ENCODE results near the gene C3orf38. TPM values are rescaled to one million over a fixed set of nuclear protein-coding genes. Genes with fewer than 3 reads are reported as not detected.
A peak's percentile ranks its signal among the peaks of the same experiment; 100 is the strongest.

The C3orf38 gene
- total RNA-seq, 1 experiment from 2014 or later: 21.7 TPM

- no peak for TF ChIP-seq CTCF (IDR thresholded peaks at IDR 0.05; ENCODE audit: unreplicated experiment)
- intact Hi-C loops (cut with micrococcal nuclease): no loop called here
- Mint-ChIP-seq H3K27me3 (ENCODE audit: insufficient read depth, unreplicated experiment) (no peaks in the 10 kb centered on the region), H3K9me3 (ENCODE audit: unreplicated experiment) (no peaks in the 10 kb centered on the region), H3K27ac (ENCODE audit: low read depth, unreplicated experiment) (peak overlapping the region; percentile 95), H3K36me3 (ENCODE audit: insufficient read depth, unreplicated experiment) (peaks cover 36% of the 10 kb centered on the region), H3K4me3 (ENCODE audit: unreplicated experiment) (peak overlapping the region; percentile 98), H3K4me1 (ENCODE audit: insufficient read depth, unreplicated experiment) (peaks cover 18% of the 10 kb centered on the region)
- no TSS peak for BruUV-seq (replicated peaks)
- DNase-seq (ENCODE audit: unreplicated experiment): no peak
- ChIA-PET POLR2A (interaction anchor here (0.7 to 4.8 kb wide), 11 partner anchors 9 to 923 kb away, joined by 3 to 63 read pairs (median 7); partner anchors contain the start of genes CGGBP1, CHMP2B and ZNF654), CTCF (interaction anchor here (1.0 to 1.5 kb wide), 2 partner anchors 17 to 82 kb away, joined by 3 to 5 read pairs; no protein-coding TSS in a partner anchor)
These were observed 612 bp downstream of the C3orf38 start for GRCh38 chr3:88150371-88150770.

GRCh38 chr3:88150806-88151205 lies 1.0 kb downstream of the C3orf38 start:
- POLR2A ChIA-PET: interaction anchor here (0.7 to 4.8 kb wide), 10 partner anchors 9 to 924 kb away, joined by 3 to 63 read pairs (median 9); partner anchors contain the start of genes CGGBP1, CHMP2B and ZNF654

GRCh38 chr3:88151358-88151757 lies 1.6 kb downstream of the C3orf38 start:
- ChIA-PET CTCF (interaction anchor here (0.6 to 1.0 kb wide), 7 partner anchors 10 to 1940 kb away, joined by 3 to 4 read pairs (median 3); no protein-coding TSS in a partner anchor), POLR2A (interaction anchor here (0.8 to 4.8 kb wide), 5 partner anchors 13 to 119 kb away, joined by 3 to 63 read pairs (median 11); partner anchors contain the start of genes CGGBP1 and ZNF654)
- BruUV-seq (replicated peaks): no TSS peak
- intact Hi-C loops (cut with micrococcal nuclease): no loop called here
- no peaks in the 10 kb centered on the region for H3K9me3 Mint-ChIP-seq (ENCODE audit: unreplicated experiment)
- H3K36me3 Mint-ChIP-seq (ENCODE audit: insufficient read depth, unreplicated experiment): peaks cover 45% of the 10 kb centered on the region
- no peaks in the 10 kb centered on the region for H3K27me3 Mint-ChIP-seq (ENCODE audit: insufficient read depth, unreplicated experiment)
- peak; percentile 23 for DNase-seq (ENCODE audit: unreplicated experiment)
- no peak for TF ChIP-seq CTCF (IDR thresholded peaks at IDR 0.05; ENCODE audit: unreplicated experiment)
- H3K4me1 Mint-ChIP-seq (ENCODE audit: insufficient read depth, unreplicated experiment): peaks cover 18% of the 10 kb centered on the region
- H3K4me3 Mint-ChIP-seq (ENCODE audit: unreplicated experiment): peak overlapping the region; percentile 98
- peak overlapping the region; percentile 95 for H3K27ac Mint-ChIP-seq (ENCODE audit: low read depth, unreplicated experiment)

More at GRCh38 chr3:88150806-88151205, 1.0 kb downstream of the C3orf38 start:
- H3K36me3 Mint-ChIP-seq (ENCODE audit: insufficient read depth, unreplicated experiment): peaks cover 40% of the 10 kb centered on the region
- H3K4me3 Mint-ChIP-seq (ENCODE audit: unreplicated experiment): peak overlapping the region; percentile 98
- no peaks in the 10 kb centered on the region for H3K27me3 Mint-ChIP-seq (ENCODE audit: insufficient read depth, unreplicated experiment)
- CTCF ChIA-PET: interaction anchor here (0.7 to 1.5 kb wide), 5 partner anchors 10 to 1941 kb away, joined by 3 to 5 read pairs (median 3); no protein-coding TSS in a partner anchor
- H3K27ac Mint-ChIP-seq (ENCODE audit: low read depth, unreplicated experiment): peak overlapping the region; percentile 95
- TF ChIP-seq CTCF (IDR thresholded peaks at IDR 0.05; ENCODE audit: unreplicated experiment): no peak
- H3K9me3 Mint-ChIP-seq (ENCODE audit: unreplicated experiment): no peaks in the 10 kb centered on the region
- H3K4me1 Mint-ChIP-seq (ENCODE audit: insufficient read depth, unreplicated experiment): peaks cover 18% of the 10 kb centered on the region
- BruUV-seq (replicated peaks): no TSS peak
- intact Hi-C loops (cut with micrococcal nuclease): no loop called here
- DNase-seq (ENCODE audit: unreplicated experiment): no peak

GRCh38 chr3:88152841-88153240 lies 3.1 kb downstream of the C3orf38 start:
- Mint-ChIP-seq H3K4me1 (ENCODE audit: insufficient read depth, unreplicated experiment) (peaks cover 10% of the 10 kb centered on the region), H3K9me3 (ENCODE audit: unreplicated experiment) (no peaks in the 10 kb centered on the region), H3K36me3 (ENCODE audit: insufficient read depth, unreplicated experiment) (peaks cover 59% of the 10 kb centered on the region), H3K4me3 (ENCODE audit: unreplicated experiment) (no peak overlapping the region), H3K27ac (ENCODE audit: low read depth, unreplicated experiment) (no peak overlapping the region), H3K27me3 (ENCODE audit: insufficient read depth, unreplicated experiment) (no peaks in the 10 kb centered on the region)
- ChIA-PET CTCF (no interaction called here), POLR2A (interaction anchor here (1.2 kb wide), 1 partner anchor 11 kb away, joined by 3 read pairs; no protein-coding TSS in a partner anchor)
- BruUV-seq (replicated peaks): no TSS peak
- no peak for TF ChIP-seq CTCF (IDR thresholded peaks at IDR 0.05; ENCODE audit: unreplicated experiment)
- DNase-seq (ENCODE audit: unreplicated experiment): no peak
- intact Hi-C loops (cut with micrococcal nuclease): no loop called here
